HG03280 (cell line): ENCODE data around the gene STXBP4.

Experiments
- ATAC-seq: cut with Tn5 transposase; IDR thresholded peaks from one replicate; pipeline ENCODE4 v1.9.1; 2021; ENCODE audit warnings: mild to moderate bottlenecking, moderate library complexity; ENCODE audit not compliant: unreplicated experiment

STXBP4 gene

DNA sequence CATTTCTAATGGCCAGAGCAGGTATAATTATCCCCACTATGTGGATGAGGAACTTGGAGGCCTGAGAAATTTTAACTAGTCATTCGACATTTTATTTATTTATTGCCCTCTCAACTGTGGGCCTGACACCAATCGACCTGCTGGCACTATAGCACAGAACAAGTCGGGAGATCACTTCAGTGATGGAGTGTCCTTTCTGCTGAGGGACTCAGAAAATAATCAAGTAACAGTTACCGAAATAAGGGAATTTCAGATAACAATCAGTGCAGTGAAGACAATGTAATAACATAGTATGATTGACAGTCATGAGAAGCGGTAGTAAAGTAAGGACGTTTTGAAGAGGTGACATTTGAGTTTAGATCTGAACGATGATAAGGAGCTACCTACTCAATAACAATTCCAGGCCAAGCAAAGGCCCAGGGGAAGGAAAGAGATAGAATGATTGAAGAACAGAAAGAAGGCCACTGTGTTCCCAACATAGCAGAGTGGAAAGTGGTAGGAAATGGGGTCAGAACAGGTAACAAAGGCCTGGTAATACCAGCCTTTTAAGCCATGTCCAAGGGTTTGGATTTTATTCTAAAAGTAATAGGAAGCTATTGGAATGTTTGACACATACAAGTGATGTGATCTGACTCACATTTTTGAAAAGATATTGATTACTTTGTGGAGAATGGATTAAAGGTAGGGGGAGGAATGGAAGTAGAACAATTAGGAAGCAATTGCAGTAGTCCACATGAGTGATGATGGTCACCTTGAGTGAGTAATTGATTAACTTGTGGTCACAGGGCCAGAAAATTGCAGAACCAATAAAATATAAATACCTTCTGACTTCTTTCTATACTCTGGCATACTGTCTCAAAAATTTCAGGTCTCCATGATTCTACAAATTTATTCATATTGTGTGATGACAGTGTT is 1.4 kb downstream of the STXBP4 start:
- no peak for ATAC-seq

GRCh38 chr17:54971147-54971546 is 2.6 kb downstream of the STXBP4 start:
- no peak for ATAC-seq

DNA sequence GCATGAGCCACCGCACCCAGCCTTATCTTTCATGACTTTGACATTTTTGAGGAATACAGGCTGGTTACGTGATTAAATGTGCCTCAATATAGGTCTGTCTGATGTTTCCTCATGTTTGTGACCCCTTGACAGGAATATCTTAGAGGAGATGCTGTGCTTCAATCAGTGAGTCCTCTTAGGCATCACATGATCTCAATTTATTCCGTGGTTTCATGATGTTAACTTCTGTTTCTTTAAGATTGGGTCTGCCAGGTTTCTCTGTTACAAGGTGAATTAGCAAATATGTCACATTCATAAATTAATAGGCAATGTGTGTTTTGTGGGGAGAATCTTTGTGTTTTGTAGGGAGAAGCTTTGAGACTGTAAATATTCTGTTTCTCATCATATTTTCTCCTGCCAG is 3.3 kb downstream of the STXBP4 start:
- ATAC-seq: no peak

- no peak for ATAC-seq
Observed at GRCh38 chr17:54972406-54973138, 4.0 kb downstream of the STXBP4 start.

- no peak for ATAC-seq
Observed at GRCh38 chr17:54974759-54975158, 6.2 kb downstream of the STXBP4 start.

- no peak for ATAC-seq
Observed at GRCh38 chr17:54976316-54976715, 7.8 kb downstream of the STXBP4 start.

- ATAC-seq: no peak
Observed at GRCh38 chr17:54977744-54978143, 9.2 kb downstream of the STXBP4 start.

DNA sequence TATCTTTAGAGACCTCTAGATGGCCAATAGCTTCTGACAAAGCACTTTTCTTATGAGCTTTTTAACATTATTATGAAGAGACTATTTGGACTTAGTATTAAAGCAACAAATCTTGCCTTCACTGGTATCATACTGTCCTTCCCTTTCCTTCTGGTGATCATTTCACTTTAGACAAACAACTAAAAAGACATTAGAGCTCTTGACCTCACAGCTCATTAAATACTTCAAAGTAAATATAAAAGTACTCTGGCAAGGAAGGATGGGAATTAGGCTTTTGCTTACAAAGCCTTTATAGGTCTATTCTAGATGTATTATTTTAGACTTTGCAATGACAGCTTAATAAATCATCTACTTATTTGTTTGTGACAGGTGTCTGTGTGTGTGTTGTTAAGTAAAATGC is 11.1 kb downstream of the STXBP4 start:
- ATAC-seq: no peak

- ATAC-seq: no peak
Observed at GRCh38 chr17:54980375-54980774, 11.8 kb downstream of the STXBP4 start.

GRCh38 chr17:54982399-54982798 is 13.8 kb downstream of the STXBP4 start:
- no peak for ATAC-seq

- ATAC-seq: no peak
Observed at GRCh38 chr17:54983260-54983659, 14.7 kb downstream of the STXBP4 start.

DNA sequence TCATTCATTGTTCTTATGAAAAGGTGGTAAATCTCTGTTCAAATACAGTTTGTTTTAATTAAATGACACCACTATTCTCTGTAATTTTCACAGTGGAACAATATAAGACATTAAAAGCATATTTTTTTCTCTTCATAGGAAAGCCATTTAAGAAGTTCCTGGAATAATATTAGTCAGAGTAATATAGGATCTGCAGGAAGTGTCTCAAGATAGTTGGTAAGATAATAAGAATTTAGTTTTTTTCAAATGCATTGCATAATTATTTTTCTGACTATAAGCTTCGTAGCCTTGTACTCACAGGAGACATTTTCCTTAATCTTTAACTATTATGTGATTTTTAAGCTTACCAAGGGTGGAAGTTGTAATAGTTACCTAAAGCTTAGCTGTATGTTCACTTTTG is 16.9 kb downstream of the STXBP4 start:
- no peak for ATAC-seq

- no peak for ATAC-seq
Observed at GRCh38 chr17:54990118-54990517, 21.6 kb downstream of the STXBP4 start.

DNA sequence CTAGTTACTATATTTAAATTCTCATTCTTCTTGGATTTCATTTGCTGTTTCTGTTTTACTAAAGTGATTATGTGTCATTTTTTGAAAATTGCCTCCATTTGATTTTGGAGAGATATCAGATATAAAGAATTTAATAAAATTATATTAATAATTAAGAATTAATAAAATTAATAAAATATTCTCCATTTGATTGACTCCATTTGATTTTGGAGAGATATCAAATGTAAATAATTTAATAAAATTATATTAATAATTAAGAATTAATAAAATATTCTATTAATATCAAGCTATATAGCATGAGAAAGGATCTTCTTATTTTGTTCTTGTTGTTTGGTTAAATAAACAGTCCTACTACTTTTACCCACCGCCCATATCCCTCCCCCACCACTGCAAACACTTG is 23.0 kb downstream of the STXBP4 start:
- ATAC-seq: no peak

GRCh38 chr17:54992797-54993639 is 24.5 kb downstream of the STXBP4 start:
- ATAC-seq: no peak

- no peak for ATAC-seq
Observed at GRCh38 chr17:54996441-54996840, 27.9 kb downstream of the STXBP4 start.

DNA sequence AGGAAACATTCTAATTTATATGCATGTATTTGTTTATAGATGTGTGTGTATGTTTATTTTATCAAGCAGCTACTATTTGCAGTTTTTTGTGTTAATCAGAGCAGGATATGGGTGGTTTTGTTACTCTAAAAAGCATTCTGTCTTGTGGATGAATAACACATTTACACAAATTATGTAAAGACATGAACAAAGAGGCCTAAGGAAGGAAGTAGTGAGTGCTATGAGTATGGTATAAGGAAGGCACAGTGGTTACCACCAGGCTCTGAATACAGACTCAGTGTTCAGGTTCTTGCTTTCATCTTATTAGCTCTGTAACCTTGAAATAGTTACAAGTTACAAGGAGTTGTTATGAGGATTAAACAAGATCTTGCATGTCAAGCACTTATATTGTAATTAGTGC is 33.9 kb downstream of the STXBP4 start:
- ATAC-seq: no peak

GRCh38 chr17:55004484-55004883 is 35.9 kb downstream of the STXBP4 start:
- ATAC-seq: no peak

- ATAC-seq: no peak
Observed at GRCh38 chr17:55005520-55005919, 37.0 kb downstream of the STXBP4 start.

GRCh38 chr17:55023626-55024025 is 55.1 kb downstream of the STXBP4 start:
- ATAC-seq: no peak

DNA sequence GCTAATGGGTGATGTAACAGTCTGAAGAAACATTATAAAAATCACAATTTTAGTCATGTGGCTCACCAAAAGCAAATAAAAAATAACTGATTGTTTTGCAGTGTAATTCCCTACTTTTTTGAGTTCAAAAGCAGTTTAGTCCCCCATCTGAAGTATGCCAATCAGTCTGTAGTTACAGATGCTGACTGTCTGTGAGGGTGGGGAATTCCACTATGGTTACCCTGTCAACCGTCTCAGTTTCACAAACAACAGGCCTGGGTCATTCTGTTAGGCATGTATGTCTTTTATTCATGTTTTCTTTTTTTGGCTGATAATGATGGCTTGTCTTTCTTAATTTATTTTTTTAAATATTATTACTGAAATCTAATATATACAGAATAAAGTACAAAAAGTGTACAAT is 69.3 kb downstream of the STXBP4 start:
- peak; percentile 98 for ATAC-seq
